SKM-1 (cell line): Measurements from ENCODE around the gene PCDHGA1.

Experiments
- DNase-seq: peaks from one replicate; lab custom pipeline; 2025; ENCODE audit not compliant: unreplicated experiment; lab: John Stamatoyannopoulos, UW

Gene PCDHGA1

DNA sequence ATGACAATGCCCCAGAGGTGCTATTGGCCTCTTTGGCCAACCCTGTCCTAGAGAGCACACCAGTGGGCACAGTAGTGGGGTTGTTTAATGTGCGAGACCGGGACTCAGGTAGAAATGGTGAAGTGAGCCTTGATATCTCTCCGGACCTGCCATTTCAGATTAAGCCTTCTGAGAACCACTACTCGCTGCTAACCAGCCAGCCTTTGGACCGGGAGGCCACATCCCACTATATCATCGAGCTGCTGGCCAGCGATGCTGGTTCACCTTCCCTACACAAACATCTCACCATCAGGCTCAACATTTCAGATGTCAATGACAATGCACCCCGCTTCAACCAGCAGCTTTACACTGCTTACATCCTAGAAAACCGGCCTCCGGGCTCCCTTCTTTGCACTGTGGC lies 160.0 kb downstream of the PCDHGA1 start:
- DNase-seq = no peak

DNA sequence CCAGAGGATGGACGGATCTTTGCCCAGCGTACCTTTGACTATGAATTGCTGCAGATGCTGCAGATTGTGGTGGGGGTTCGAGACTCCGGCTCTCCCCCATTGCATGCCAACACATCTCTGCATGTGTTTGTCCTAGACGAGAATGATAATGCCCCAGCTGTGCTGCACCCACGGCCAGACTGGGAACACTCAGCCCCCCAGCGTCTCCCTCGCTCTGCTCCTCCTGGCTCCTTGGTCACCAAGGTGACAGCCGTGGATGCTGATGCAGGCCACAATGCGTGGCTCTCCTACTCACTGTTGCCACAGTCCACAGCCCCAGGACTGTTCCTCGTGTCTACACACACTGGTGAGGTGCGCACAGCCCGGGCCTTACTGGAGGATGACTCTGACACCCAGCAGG lies 160.5 kb downstream of the PCDHGA1 start:
- DNase-seq = no peak

DNA sequence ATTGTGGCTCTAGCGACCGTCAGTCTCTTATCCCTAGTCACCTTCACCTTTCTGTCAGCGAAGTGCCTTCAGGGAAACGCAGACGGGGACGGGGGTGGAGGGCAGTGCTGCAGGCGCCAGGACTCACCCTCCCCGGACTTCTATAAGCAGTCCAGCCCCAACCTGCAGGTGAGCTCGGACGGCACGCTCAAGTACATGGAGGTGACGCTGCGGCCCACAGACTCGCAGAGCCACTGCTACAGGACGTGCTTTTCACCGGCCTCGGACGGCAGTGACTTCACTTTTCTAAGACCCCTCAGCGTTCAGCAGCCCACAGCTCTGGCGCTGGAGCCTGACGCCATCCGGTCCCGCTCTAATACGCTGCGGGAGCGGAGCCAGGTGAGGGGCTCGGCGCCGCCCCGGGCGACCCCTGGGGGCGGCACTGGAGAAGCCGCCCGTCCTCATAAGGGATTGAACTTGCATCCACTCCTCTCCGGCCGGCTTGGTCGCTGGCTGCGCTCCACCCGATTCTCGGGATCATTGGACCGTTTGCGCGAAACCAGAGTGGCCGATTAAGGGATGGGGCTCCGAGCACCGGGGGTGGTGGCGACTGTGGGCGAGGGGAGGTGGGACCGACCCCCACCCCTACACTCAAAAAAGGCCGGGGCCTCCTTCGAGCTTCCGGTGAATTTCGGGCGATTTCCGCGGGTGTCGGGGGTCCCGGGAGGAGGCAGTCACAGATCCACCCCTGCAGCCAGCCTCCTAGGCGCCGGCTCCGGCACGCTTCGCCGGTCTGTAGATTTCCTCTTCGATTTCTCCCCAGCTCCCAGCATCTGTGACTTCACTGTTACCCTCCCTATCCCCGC lies 161.2 kb downstream of the PCDHGA1 start:
- no peak for DNase-seq

DNA sequence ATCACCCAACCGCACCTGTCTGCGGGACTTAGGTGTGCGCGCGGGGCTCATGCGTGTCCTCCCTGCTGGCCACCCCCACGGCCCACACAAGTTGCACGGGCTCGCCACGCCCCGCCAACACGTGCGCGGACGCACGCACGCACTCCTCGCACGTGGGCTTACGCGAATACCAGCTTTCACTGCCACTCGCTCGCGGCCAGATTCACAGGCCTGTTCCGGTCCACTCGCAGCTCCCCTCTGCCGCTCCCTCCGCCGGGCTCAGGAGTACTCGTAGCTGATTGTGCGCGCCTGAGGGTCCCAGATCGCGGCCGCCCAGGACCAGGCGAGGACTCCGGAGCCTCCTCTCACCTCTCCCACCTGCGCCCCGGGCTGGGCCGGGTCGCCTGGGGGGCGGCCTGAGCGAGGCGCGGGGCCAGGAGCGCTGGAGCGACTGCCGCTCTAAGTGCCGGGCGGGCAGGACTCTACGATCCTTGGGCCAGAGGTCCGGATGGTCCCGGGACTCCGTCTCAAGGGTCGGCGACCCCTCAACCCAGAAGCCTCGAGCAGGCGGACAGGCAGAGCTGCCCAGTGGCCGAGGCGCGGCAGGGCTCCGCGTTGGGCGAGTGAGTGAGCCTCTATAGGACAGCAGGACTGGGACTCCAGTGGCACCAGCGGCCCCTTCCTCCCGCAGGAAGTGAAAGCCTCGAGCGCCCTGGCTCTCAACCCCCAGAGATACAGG lies 162.0 kb downstream of the PCDHGA1 start:
- no peak for DNase-seq

DNA sequence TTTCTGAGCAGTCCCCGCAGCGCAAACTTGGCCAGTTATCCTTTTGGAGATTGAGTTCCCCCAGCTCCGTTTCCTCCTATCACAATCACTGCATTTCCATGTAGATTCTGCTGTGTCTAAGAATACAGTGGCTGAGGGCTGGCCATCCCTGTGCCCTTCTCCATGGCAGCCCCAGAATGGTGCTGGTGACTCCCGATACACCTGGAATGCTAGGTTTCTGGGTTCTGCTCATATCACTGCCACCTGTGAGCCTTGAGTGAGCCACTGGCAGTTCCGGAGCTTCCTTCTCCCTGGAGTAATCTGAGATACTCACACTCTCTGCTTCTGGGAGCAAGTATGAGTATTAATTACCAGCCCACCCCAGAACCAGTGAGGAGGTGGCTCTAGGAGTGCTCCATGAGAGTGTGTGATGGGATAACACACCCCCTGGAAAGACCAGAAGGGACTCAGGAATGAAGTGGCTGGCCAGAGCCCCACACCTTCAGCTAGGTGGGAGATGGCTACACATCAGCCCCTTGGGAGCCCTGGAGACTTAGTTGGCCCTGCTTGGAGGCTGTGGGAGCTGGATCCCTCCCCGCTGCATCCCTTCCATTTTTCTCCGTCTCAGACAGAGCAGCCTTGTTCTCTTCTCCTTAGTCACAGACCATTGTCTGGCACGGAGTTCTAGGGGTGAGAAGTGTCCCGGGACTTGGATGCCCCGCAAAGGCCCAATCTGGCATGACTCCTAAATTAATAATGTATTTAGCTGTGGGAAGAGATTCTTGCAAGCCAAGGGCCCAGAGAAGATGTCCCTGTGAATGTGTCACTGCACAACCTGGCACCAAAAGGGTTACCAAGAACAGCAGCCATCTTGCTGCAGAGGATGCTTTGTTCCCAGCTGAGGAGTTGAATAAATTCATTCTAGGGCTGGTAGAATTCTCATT lies 163.4 kb downstream of the PCDHGA1 start:
- no peak for DNase-seq

DNA sequence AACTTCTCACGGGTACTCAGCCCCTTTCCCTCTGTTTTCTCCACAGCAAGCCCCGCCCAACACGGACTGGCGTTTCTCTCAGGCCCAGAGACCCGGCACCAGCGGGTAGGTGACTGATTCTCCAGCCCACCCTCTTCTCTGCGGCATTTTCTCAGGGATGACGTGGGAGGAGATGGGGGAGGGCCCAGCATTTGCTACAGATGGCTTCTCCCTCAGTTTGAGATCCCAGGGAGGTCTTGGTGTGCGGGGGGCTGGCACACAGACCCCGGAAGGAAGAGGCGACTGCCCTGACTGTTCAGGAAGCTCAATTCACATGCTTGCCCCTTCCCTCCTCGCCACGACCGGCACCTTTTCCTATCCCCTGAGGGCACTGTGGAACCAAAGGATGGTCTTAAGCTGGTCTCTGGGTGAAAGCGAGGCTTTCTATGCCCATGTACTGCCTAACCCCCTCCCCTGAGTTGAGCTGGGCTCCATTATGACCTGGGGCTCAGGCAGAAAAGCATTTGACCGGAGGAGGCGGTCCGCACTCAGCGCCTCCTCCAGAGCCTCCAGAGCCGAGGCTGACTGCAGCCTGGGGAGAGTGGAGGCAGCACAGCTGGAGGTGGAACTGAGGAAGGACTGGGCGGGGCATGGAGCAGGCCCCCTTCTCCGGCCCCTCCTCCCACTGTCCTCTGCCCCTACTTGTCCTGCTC lies 164.6 kb downstream of the PCDHGA1 start:
- DNase-seq = no peak

DNA sequence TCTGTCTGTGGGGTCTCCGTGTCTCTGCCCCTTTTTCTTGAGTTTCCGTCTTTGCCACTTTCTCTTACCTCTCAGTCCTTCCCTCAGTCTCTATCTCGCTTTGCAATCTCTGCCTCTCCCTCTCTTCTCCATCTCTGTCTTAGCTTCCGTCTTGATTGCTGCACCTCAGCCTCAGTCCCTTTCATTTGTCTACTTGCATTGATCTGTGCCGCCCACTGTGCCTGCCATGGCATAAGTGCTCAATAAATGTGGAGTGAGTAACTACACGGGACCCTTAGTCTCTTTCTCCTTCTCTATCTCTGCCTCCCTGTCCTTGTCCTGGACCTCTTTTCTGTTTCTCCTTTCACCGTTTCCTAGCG lies 165.1 kb downstream of the PCDHGA1 start:
- DNase-seq = no peak

DNA sequence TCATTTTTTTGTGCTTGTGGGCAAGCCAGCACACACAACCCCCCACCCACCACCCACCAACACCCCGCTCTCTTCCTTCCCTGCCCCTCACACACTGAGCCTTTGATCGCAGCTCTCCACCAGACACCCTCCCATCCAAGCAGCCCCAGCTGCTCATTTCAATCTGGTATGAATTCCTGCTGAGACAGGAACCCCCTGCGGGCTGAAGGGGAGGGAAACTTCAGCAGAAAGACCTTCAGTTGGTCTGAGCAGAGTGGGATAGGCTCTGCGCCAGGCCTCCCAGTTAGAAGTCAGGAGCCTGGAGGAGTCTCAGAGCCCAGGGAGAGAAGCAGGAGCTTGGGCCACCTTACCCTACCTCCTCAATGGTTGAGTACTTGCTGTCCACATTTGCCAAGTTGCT lies 165.7 kb downstream of the PCDHGA1 start:
- no peak for DNase-seq

DNA sequence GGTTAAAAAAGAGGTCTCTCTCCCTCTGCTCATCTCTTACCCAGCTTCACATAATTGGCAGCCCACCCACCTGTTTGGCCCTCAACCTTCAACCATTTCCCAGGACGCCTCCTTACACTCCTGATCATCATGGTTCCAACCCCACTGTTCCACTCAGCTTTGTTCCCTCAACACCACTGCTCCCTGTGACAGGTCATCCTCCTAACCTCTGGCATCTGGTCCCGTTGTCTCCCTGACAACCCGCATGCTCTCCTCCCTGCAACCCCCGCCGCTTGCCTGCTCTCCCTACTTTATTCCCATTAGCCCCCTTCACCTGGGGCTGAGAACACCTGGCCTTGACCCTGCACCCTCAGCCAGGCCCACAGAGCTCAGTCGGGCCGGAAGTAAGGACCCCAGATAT lies 171.4 kb downstream of the PCDHGA1 start:
- no peak for DNase-seq

DNA sequence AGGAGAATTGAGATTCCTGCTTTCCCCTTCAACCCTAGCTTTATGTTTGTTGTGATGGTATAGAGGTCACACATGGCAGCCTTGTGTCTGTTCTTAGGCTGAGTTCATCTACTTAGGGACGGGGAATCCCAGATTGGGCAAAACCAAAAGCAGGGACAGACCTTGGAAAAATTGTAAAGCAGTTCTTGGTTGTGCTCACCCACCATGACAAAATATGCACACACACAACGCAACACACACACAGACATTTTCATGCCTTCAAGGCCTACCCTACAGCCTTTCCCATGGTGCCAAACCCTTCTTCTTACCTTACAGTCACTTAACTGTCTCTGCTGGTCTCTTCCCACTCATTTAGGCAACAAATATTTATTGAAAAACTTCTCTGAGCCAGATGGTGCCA lies 173.4 kb downstream of the PCDHGA1 start:
- DNase-seq = no peak

DNA sequence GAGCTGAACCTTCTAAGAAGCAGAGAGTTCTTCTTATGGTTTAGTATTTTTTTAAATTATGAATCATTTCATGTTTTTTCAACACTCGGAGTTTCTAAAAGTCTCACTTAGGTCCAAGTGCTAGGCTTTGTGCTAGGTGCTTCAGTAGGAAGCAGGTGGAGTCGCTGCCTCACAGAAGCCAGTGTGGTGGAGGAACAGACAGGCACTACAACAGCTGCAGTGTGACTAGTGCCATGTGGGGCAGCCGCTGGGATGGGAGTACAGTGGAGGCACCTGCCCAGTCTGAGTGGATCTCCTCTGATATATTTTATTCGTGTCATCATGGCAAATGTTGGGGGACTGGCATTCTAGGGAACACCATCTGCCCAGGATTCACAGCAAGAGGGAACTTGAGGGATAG lies 173.9 kb downstream of the PCDHGA1 start:
- DNase-seq = no peak

DNA sequence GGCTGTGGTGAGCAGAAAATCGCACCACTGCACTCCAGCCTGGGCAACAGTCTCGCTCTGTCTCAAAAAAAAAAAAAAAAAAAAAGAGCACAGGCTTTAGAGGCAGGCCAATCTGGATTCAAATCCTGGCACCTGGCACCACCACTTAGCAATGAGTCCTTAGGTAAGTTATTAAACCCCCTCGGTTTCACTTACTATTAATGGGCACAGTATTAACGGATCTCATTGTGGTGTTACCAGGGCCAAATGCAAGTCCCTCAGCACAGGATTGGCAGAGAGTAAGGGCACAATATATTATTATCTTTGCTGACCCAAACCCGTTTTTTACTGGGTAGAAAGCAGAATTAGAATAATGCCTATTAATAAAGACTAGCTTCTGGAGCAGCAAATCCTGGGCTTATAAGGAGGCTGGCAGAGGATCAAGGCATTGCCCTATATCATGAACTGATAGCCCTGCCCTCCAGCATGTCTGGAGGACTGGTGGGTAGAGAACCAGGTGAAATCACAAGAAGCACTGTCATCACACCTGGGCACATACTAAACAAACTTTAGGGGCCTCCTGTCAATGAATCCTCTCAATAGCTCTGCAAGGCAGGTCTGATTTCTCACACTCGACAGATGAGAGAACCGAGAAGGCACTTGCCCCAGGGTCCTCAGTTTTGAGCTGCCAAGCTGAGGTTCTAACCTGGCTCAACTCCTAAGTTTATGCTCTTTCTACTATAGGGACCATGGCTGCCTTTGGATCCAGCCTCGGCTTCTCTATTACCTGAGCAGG lies 176.3 kb downstream of the PCDHGA1 start:
- DNase-seq = no peak

DNA sequence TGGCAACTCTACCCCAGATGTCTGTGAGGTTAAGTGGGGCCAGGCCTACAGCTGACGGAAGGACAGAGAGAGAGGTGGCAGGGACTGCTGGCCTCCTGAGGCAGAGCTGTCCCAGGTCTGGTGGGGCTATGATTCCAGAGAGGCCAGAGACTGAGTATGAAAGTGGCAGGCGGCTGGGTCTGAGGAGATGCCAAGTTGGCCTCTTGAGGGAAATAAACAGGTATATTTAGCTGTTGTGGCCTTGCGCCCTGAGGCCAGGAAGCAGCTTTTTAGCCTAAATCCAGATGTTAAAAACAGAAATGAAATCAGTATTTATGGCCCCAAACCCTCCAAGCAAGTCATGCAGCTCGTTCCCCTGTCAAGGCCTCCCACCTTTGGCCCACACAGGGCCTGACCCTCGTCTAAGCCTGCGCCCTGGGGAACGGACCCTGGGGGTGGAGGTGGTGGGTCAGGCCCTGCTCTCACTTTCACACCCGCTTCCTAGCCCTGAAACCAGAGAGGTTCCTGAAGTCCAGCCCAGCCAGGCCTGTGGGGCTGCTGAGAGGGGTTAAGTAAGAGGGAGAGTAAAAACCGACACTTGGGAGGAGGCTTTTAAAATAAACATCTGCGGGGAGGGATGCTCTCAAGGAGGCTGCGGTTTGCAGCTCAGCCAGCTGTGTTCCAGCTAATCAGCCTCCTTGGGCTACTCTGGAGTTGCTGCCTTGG lies 177.2 kb downstream of the PCDHGA1 start:
- no peak for DNase-seq

DNA sequence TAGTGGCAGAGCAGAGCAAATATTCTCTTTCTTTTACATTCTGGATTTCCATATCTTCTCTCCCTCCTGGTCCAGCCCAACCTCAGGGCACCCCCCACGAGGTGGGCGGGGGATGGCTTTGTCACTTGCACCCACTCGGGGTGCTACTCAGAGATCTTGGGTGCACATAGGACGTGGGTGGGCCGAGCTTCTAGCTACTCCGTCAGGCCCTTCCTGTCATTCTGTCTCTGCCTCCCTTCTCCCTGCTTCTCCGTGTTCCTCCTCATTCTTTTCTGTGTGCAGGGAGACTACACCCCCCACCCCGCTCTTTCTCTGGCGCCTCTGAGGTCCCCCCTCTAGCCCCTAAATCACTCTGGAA lies 178.1 kb downstream of the PCDHGA1 start:
- no peak for DNase-seq

DNA sequence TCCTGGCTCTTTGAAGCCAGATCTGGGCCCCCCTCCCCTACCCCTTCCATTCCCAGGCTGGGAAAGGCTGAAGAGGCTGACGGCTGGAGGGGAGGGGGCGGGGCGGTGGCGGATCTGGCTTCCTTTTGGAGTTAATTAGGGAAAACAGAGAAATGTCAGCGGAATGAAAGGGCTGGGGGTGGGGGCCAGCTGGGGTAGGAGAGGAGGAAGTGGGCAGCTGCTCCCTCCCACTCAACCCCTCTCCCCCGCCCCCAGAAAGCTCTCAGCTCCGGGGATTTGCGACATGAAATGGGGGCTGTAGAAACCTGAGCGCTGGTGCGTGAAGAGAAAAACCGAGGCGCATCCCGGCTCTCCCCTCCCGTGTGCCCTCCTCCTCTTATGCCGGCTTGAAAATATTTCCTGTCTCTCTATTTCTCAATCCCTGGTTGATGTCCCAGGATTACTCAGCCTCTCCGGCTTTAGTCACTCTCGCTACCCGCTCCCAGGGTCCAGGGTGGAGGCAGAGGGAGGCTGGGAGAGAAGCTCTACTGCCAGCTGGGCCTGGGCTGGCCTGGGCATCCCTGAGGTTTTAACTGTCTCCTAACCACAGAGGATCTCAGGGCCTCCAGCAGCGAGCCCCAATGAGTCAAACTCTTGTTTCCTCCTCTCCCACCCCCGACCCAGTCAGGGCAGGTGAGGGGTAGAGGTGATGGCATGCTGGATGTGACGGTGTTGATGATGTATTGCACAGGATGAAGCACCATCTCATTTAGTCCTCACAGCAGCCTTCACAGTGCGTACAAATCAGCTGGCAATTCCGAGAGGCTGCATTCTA lies 178.7 kb downstream of the PCDHGA1 start:
- DNase-seq = no peak

DNA sequence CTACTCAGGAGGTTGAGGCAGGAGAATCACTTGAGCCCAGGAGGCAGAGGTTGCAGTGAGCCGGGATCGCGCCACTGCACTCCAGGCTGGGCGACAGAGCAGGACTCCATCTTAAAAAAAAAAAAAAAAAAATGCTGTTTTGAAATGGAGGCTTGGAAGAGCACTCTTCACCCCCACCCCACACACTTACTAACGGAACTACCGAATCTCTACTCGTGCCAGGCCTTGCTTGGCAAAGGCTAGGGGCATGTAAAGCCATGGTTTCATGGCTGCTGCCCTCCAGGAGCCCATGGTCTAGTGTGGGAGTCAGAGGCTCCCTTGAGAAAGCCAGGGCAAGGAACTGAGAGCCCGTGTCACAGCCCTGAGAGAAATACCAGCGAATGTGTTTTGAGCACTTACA lies 179.8 kb downstream of the PCDHGA1 start:
- no peak for DNase-seq

DNA sequence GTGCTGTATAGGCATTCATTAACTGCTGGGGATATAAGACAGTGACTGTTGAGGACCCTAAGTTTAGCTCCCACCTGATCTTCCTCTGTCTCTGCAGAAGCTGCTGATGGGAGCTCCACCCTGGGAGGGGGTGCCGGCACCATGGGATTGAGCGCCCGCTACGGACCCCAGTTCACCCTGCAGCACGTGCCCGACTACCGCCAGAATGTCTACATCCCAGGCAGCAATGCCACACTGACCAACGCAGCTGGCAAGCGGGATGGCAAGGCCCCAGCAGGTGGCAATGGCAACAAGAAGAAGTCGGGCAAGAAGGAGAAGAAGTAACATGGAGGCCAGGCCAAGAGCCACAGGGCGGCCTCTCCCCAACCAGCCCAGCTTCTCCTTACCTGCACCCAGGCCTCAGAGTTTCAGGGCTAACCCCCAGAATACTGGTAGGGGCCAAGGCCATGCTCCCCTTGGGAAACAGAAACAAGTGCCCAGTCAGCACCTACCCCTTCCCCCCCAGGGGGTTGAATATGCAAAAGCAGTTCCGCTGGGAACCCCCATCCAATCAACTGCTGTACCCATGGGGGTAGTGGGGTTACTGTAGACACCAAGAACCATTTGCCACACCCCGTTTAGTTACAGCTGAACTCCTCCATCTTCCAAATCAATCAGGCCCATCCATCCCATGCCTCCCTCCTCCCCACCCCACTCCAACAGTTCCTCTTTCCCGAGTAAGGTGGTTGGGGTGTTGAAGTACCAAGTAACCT lies 180.7 kb downstream of the PCDHGA1 start:
- DNase-seq = no peak

DNA sequence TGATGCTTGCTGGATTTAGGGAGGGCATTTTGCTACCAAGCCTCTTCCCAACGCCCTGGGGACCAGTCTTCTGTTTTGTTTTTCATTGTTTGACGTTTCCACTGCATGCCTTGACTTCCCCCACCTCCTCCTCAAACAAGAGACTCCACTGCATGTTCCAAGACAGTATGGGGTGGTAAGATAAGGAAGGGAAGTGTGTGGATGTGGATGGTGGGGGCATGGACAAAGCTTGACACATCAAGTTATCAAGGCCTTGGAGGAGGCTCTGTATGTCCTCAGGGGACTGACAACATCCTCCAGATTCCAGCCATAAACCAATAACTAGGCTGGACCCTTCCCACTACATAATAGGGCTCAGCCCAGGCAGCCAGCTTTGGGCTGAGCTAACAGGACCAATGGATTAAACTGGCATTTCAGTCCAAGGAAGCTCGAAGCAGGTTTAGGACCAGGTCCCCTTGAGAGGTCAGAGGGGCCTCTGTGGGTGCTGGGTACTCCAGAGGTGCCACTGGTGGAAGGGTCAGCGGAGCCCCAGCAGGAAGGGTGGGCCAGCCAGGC lies 181.5 kb downstream of the PCDHGA1 start:
- DNase-seq = no peak
